Upper lobe of right lung (tissue), 1 donor: ENCODE results near the gene SRSF3. TPM values are rescaled to one million over a fixed set of nuclear protein-coding genes. Genes with fewer than 3 reads are reported as not detected.

Experiments
- ATAC-seq: fragments of 200-7000 bp; cut with Tn5 transposase; one replicate; pipeline ENCODE4 v1.9.1; 2020; ENCODE audit warnings: mild to moderate bottlenecking, moderate library complexity
- DNase-seq: peaks from one replicate; pipeline ENCODE4 v3.0.0-alpha.2; 2020
- H3K27ac ChIP-seq: fragments of 200-600 bp; one replicate; pipeline ENCODE4 v1.8.0; 2022
- H3K27me3 ChIP-seq: fragments of 200-600 bp; one replicate; pipeline ENCODE4 v1.8.0; 2022; ENCODE audit warnings: mild to moderate bottlenecking
- H3K36me3 ChIP-seq: fragments of 200-600 bp; one replicate; pipeline ENCODE4 v1.8.0; 2022
- H3K4me1 ChIP-seq: fragments of 200-600 bp; one replicate; pipeline ENCODE4 v1.8.0; 2022
- H3K4me3 ChIP-seq: fragments of 200-600 bp; one replicate; pipeline ENCODE4 v1.8.0; 2022; ENCODE audit warnings: mild to moderate bottlenecking
- H3K9me3 ChIP-seq: fragments of 200-600 bp; one replicate; pipeline ENCODE4 v1.8.0; 2022
- CTCF ChIP-seq: fragments of 200-600 bp; IDR thresholded peaks from one replicate; pipeline ENCODE4 v1.8.0; 2022; ENCODE audit warnings: antibody characterized with exemption
- intact Hi-C: fragments of 100-400 bp; cut with DNase I; formaldehyde crosslinking; loops from one replicate; pipeline ENCODE4 v1.11.0; 2022
- total RNA-seq: library from RNA; stranded (reverse); fragmentation: NEBNext Ultra II Directional; extraction: Animal tissue kit (Norgen Biotek cat#: 25700); gene quantifications from one replicate; pipeline ENCODE4 v1.2.1, GENCODE V29; 2021
- donor health status: DM: no; HTN: yes; CAD: no; lungs with severe emphysema.

The SRSF3 gene
- total RNA-seq, 1 donor from 2014 or later = 169 TPM

- Histone ChIP-seq H3K4me3 (no peak overlapping the region), H3K36me3 (no peaks in the 10 kb centered on the region), H3K9me3 (no peaks in the 10 kb centered on the region), H3K27ac (no peak overlapping the region), H3K27me3 (no peaks in the 10 kb centered on the region), H3K4me1 (peaks cover 5% of the 10 kb centered on the region)
- intact Hi-C loops = no loop called here
- no peak for DNase-seq
- no peak for ATAC-seq
- no peak for TF ChIP-seq CTCF
These were observed 33.3 kb upstream of the SRSF3 start for GRCh38 chr6:36560822-36561221.

GRCh38 chr6:36563237-36563927 lies 30.8 kb upstream of the SRSF3 start:
- ATAC-seq (no peak), DNase-seq (no peak)
- H3K36me3 ChIP-seq = no peaks in the 10 kb centered on the region
- no peaks in the 10 kb centered on the region for H3K9me3 ChIP-seq
- no peak for TF ChIP-seq CTCF
- no peaks in the 10 kb centered on the region for H3K27me3 ChIP-seq
- H3K4me1 ChIP-seq = no peaks in the 10 kb centered on the region
- H3K4me3 ChIP-seq = no peak overlapping the region
- intact Hi-C loops = no loop called here
- no peak overlapping the region for H3K27ac ChIP-seq

- DNase-seq (no peak), ATAC-seq (no peak)
- no peaks in the 10 kb centered on the region for H3K9me3 ChIP-seq
- no peak overlapping the region for H3K4me3 ChIP-seq
- intact Hi-C loops = no loop called here
- no peak overlapping the region for H3K27ac ChIP-seq
- H3K4me1 ChIP-seq = no peaks in the 10 kb centered on the region
- H3K27me3 ChIP-seq = no peaks in the 10 kb centered on the region
- H3K36me3 ChIP-seq = no peaks in the 10 kb centered on the region
- TF ChIP-seq CTCF = no peak
These were observed 30.3 kb upstream of the SRSF3 start for GRCh38 chr6:36563928-36564284.

- intact Hi-C loops = no loop called here
- no peaks in the 10 kb centered on the region for H3K36me3 ChIP-seq
- DNase-seq (no peak), ATAC-seq (no peak)
- H3K4me1 ChIP-seq = no peaks in the 10 kb centered on the region
- no peak overlapping the region for H3K27ac ChIP-seq
- H3K27me3 ChIP-seq = no peaks in the 10 kb centered on the region
- no peak for TF ChIP-seq CTCF
- H3K4me3 ChIP-seq = no peak overlapping the region
- no peaks in the 10 kb centered on the region for H3K9me3 ChIP-seq
These were observed 27.7 kb upstream of the SRSF3 start for GRCh38 chr6:36566418-36566905.

GRCh38 chr6:36570264-36570663 lies 23.9 kb upstream of the SRSF3 start:
- Histone ChIP-seq H3K27ac (no peak overlapping the region), H3K9me3 (no peaks in the 10 kb centered on the region), H3K4me1 (no peaks in the 10 kb centered on the region), H3K36me3 (no peaks in the 10 kb centered on the region), H3K4me3 (no peak overlapping the region), H3K27me3 (no peaks in the 10 kb centered on the region)
- intact Hi-C loops = no loop called here
- ATAC-seq = peak; percentile 50
- DNase-seq = no peak
- TF ChIP-seq CTCF = no peak
